HCT116 (cell line): ENCODE data around the gene OBSL1.

Source experiments
- JUND ChIP-seq: IDR thresholded peaks from 2 replicates; pipeline ENCODE4 v1.6.1; 2012
- TCF7L2 ChIP-seq: IDR thresholded peaks from 2 replicates; pipeline ENCODE4 v1.7.0; 2011; ENCODE audit warnings: borderline replicate concordance, inconsistent platforms; ENCODE audit not compliant: insufficient read depth, insufficient read length; ENCODE audit errors: extremely low read depth
- TF ChIP-seq, protein P1 (sequence below), 3 experiments: fragments of 200-600 bp in 1 of 3; sonication (generic) in 1 of 3; IDR thresholded peaks in 2 of 3; conservative IDR thresholded peaks in 1 of 3; 2 replicates each; pipeline ENCODE4 v1.5.1; 2012 to 2017; ENCODE audit warnings: low read depth in 2 of 3, low read length in 2 of 3, antibody characterized with exemption in 1 of 3, borderline replicate concordance in 1 of 3, control low read depth in 1 of 3, mild to moderate bottlenecking in 1 of 3, mixed read lengths in 1 of 3, mixed run types in 1 of 3, moderate library complexity in 1 of 3; ENCODE audit not compliant: insufficient read depth in 1 of 3

DNA sequence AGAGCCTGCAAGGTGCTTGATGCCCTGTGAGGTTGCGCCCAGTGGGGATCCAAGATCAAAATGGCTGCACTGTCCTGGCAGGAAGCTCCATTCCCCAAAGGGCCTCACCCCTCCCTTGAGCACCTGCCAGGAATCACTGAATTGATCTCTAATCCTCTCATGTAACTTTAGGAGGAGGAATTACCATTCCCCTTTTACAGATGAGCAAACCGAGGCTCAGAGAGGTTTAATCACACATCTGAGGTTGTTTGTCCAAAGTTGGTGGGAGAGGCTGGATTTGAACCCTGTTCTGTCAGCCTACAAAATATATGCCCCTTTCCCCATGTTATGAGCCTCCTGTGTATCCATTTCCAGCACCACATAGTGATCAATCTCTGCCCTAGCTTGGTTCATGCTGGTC lies 46.5 kb downstream of the OBSL1 start:
- TF ChIP-seq JUND (no peak), TCF7L2 (no peak)
- TF ChIP-seq, protein P1, sequence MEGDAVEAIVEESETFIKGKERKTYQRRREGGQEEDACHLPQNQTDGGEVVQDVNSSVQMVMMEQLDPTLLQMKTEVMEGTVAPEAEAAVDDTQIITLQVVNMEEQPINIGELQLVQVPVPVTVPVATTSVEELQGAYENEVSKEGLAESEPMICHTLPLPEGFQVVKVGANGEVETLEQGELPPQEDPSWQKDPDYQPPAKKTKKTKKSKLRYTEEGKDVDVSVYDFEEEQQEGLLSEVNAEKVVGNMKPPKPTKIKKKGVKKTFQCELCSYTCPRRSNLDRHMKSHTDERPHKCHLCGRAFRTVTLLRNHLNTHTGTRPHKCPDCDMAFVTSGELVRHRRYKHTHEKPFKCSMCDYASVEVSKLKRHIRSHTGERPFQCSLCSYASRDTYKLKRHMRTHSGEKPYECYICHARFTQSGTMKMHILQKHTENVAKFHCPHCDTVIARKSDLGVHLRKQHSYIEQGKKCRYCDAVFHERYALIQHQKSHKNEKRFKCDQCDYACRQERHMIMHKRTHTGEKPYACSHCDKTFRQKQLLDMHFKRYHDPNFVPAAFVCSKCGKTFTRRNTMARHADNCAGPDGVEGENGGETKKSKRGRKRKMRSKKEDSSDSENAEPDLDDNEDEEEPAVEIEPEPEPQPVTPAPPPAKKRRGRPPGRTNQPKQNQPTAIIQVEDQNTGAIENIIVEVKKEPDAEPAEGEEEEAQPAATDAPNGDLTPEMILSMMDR (IDR thresholded peaks at IDR 0.05 in 2 of 3, conservative IDR thresholded peaks at IDR 0.05 in 1 of 3; ENCODE audit: borderline replicate concordance in 1 of 3, insufficient read depth in 1 of 3, low read depth in 2 of 3, low read length in 2 of 3): no peak
